D721Med (cell line): ENCODE data around the gene SCYL1.

ENCODE experiments used
- DNase-seq: peaks from one replicate; pipeline ENCODE4 v3.0.0; 2011; ENCODE audit warnings: low spot score; ENCODE audit not compliant: insufficient read length
- FAIRE-seq: peaks from 2 replicates; lab custom pipeline; 2011; peaks lifted over from hg19 to GRCh38; lab: Jason Lieb, UNC
- CTCF ChIP-seq: IDR thresholded peaks from 2 replicates; pipeline ENCODE4 v1.5.1; 2012; ENCODE audit warnings: mild to moderate bottlenecking, control low read depth; ENCODE audit not compliant: insufficient read depth; ENCODE audit errors: missing control alignments

The SCYL1 gene

GRCh38 chr11:65500387-65501185, 24.3 kb upstream of the SCYL1 start:
- FAIRE-seq: no peak
- no peak for TF ChIP-seq CTCF
- DNase-seq: no peak

DNA sequence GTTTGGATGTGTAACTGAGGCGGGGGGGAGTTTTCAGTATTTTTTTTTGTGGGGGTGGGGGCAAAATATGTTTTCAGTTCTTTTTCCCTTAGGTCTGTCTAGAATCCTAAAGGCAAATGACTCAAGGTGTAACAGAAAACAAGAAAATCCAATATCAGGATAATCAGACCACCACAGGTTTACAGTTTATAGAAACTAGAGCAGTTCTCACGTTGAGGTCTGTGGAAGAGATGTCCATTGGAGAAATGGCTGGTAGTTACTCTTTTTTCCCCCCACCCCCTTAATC, 23.8 kb upstream of the SCYL1 start:
- TF ChIP-seq CTCF: no peak
- DNase-seq: no peak

DNA sequence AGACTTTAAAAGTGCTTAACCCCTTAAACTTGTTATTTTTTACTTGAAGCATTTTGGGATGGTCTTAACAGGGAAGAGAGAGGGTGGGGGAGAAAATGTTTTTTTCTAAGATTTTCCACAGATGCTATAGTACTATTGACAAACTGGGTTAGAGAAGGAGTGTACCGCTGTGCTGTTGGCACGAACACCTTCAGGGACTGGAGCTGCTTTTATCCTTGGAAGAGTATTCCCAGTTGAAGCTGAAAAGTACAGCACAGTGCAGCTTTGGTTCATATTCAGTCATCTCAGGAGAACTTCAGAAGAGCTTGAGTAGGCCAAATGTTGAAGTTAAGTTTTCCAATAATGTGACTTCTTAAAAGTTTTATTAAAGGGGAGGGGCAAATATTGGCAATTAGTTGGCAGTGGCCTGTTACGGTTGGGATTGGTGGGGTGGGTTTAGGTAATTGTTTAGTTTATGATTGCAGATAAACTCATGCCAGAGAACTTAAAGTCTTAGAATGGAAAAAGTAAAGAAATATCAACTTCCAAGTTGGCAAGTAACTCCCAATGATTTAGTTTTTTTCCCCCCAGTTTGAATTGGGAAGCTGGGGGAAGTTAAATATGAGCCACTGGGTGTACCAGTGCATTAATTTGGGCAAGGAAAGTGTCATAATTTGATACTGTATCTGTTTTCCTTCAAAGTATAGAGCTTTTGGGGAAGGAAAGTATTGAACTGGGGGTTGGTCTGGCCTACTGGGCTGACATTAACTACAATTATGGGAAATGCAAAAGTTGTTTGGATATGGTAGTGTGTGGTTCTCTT, 23.2 kb upstream of the SCYL1 start:
- no peak for TF ChIP-seq CTCF
- DNase-seq: no peak
- no peak for FAIRE-seq

More for the DNA sequence above, 23.8 kb upstream of the SCYL1 start:
- no peak for FAIRE-seq

DNA sequence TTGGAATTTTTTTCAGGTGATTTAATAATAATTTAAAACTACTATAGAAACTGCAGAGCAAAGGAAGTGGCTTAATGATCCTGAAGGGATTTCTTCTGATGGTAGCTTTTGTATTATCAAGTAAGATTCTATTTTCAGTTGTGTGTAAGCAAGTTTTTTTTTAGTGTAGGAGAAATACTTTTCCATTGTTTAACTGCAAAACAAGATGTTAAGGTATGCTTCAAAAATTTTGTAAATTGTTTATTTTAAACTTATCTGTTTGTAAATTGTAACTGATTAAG, 22.7 kb upstream of the SCYL1 start:
- no peak for DNase-seq
- no peak for FAIRE-seq
- no peak for TF ChIP-seq CTCF

GRCh38 chr11:65502555-65503367, 22.1 kb upstream of the SCYL1 start:
- DNase-seq: no peak
- FAIRE-seq: no peak
- TF ChIP-seq CTCF: no peak

DNA sequence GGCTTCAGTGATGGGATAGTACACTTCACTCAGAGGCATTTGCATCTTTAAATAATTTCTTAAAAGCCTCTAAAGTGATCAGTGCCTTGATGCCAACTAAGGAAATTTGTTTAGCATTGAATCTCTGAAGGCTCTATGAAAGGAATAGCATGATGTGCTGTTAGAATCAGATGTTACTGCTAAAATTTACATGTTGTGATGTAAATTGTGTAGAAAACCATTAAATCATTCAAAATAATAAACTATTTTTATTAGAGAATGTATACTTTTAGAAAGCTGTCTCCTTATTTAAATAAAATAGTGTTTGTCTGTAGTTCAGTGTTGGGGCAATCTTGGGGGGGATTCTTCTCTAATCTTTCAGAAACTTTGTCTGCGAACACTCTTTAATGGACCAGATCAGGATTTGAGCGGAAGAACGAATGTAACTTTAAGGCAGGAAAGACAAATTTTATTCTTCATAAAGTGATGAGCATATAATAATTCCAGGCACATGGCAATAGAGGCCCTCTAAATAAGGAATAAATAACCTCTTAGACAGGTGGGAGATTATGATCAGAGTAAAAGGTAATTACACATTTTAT, 21.4 kb upstream of the SCYL1 start:
- FAIRE-seq: no peak
- TF ChIP-seq CTCF: no peak
- no peak for DNase-seq
